Stimulated activated CD4-positive, alpha-beta T cell treated with anti-CD3 and anti-CD28 coated beads, Interleukin-1b, Interleukin-23, amount 100 ng/mL, for 48 hours (primary cell): Measurements from ENCODE around the gene RARG.
"Not testable (repeated sequence)": the region's sequence is repeated elsewhere in the genome, so short reads cannot be mapped to it uniquely, and the experiment has no call there.

Source experiments
- DNase-seq: peaks from one replicate; pipeline ENCODE4 v3.0.0-alpha.2; 2020

Gene RARG

DNA sequence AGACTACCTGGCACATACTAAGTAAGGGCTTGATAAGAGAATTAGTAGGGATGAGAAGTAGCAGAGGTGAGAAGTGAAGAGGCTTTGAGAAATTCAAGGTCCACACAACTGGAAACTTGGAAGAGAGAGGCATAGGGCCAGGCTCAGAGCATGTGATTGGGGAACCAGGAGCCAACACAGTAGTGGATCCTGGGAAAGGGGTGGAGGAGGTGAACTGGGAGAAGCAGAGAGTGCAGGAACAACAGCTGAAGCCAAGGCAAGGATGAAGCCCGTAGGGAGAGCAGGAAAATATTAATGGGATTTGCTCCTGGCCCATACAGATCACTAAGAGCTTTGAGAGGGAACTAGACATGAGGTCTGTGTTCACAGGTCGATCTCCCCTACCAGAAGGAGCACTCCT is 23.6 kb downstream of the RARG start:
- no peak for DNase-seq

GRCh38 chr12:53207042-53207441 is 25.0 kb downstream of the RARG start, which contains the start of gene ITGB7:
Gene ITGB7 (minus strand): TSS chr12:53207251. CDS start chr12:53200443, 6,808 bp downstream.
- peak; percentile 63 for DNase-seq

- peak; percentile 82 for DNase-seq
Observed at GRCh38 chr12:53205747-53206419, 26.1 kb downstream of the RARG start.

- DNase-seq, result no peak
Observed at GRCh38 chr12:53204351-53204750, 27.7 kb downstream of the RARG start.

GRCh38 chr12:53202316-53202715 is 29.7 kb downstream of the RARG start:
- DNase-seq, result not testable (repeated sequence)

DNA sequence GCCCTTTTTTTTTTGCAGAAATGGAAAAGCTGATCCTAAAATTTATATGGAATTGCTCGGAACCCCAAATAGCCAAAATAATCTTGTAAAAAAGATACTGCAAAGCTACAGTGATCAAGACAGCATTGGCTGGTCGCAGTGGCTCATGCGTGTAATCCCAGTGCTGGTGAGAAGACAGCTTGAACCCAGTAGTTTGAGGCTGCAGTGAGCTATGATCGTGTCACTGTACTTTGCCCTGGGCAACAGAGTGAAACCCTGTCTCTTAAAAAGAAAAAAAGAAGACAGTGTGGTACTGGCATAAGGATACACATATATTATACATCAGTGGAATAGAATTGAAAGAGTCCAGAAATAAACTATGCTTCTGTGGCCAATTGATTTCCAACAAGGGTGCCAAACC is 30.4 kb downstream of the RARG start:
- no peak for DNase-seq

GRCh38 chr12:53201177-53201541 is 30.9 kb downstream of the RARG start:
- no peak for DNase-seq

DNA sequence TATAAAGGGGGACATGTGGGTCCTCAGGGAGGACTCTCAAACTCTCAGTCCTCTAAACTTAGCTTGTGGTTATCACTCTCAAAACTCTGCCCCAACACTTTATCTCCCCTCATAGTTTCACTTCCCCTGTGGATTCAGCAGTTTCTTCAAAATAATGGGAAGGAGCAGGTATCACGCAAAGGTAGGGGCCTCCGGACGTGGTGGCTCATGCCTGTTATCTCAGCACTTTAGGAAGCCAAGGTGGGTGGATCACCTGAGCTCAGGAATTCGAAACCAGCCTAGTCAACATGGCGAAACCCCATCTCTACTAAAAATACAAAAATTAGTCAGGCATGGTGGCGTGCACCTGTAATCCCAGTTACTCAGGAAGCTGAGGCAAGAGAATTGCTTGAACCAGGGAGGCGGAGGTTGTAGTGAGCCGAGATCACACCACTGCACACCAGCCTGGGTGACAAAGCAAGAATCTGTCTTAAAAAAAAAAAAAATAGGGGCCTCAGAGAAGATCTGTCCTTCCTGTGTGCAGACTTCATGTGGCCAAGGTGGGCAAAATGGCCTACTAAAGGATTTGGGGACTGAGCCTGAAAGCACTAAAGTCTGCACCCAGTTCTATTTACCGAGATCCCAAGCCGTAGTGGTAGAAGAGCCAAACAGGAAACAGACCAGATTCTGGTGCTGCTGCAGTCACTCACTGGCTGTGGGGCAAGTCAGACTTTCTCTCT is 31.4 kb downstream of the RARG start:
- peak; percentile 52 for DNase-seq

DNA sequence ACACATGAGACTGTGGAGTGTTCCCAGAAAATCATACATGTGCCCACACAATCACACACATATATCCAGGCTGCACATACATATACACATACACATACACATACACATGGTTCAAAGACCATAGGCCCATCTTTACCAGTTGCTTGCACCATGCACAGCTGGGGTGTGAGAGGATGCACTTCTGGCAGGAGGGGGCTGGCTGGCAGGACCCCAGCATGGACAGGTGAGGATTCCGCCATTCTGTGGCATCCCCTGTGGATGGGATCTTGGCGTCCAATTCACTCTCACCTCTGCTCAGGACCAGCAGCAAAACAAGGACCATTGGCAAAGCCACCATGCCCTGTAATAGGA is 31.9 kb downstream of the RARG start:
- DNase-seq, result no peak

DNA sequence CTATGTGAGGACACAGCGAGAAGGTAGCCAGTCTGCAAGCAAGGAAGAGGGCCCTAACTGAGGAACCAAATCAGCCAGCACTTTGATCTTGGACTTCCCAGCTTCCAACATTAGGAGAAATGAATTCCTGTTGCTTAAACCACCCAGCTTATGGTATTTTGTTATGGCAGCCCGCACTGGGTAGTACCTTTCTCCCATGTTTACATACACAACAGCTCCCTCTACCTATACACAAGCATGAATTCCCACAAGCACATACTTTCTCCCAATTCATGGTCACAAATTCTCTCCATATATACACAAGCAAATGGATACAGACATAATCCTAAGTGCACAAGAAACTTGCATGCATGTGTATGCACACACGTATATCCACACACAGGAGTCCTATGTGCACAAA is 32.3 kb downstream of the RARG start:
- DNase-seq, result no peak

- DNase-seq, result no peak
Observed at GRCh38 chr12:53198486-53199110, 33.4 kb downstream of the RARG start.

- no peak for DNase-seq
Observed at GRCh38 chr12:53197011-53197640, 34.9 kb downstream of the RARG start.

GRCh38 chr12:53196486-53196885 is 35.5 kb downstream of the RARG start:
- DNase-seq, result no peak

DNA sequence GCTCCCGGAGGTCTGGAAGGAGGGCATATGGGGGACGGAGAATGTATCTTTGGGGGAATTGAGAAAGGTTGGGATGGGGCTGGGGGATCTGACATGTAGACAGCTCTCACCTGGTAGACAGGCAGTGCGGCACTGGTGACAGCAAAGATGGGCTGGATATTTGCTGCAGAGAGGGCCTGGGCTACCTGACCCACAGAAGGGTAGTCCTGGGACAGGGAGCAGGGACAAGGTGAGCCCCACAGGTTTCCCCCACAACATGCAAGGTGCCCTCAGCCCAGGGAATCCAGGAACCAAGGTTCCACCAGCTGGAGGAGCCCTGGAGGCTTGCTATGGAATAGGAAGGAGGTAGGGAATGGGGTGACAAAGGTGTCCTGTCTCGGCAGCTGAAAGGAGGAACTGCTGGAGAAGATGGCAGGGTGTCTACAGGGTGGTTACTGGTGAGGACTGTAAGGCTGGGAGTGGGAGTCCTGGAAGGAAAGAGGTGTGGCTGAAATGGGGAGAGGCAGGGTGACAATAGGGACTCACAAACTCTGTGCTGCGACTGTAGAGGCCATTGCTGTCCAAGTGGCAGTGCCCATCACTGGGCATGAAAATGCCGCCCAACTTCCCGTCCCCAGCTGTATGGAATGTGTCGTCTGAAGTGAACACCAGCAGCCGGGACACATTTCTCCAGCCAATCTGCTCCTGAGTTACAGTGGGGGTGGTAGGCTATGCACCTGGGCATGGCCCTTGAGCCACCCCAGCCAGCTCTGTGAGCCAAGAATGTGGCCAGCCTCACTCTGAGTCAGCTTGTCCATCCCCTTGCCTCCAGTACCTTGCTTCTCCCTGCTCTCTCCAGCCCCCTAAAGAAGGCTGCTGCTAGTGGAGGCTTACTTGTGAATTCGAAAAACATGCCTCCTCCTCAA is 36.2 kb downstream of the RARG start:
- no peak for DNase-seq

GRCh38 chr12:53194973-53195372 is 37.0 kb downstream of the RARG start:
- no peak for DNase-seq

- no peak for DNase-seq
Observed at GRCh38 chr12:53193985-53194716, 37.9 kb downstream of the RARG start.

GRCh38 chr12:53193040-53193439 is 39.0 kb downstream of the RARG start:
- DNase-seq, result no peak

- no peak for DNase-seq
Observed at GRCh38 chr12:53192531-53193021, 39.4 kb downstream of the RARG start.

DNA sequence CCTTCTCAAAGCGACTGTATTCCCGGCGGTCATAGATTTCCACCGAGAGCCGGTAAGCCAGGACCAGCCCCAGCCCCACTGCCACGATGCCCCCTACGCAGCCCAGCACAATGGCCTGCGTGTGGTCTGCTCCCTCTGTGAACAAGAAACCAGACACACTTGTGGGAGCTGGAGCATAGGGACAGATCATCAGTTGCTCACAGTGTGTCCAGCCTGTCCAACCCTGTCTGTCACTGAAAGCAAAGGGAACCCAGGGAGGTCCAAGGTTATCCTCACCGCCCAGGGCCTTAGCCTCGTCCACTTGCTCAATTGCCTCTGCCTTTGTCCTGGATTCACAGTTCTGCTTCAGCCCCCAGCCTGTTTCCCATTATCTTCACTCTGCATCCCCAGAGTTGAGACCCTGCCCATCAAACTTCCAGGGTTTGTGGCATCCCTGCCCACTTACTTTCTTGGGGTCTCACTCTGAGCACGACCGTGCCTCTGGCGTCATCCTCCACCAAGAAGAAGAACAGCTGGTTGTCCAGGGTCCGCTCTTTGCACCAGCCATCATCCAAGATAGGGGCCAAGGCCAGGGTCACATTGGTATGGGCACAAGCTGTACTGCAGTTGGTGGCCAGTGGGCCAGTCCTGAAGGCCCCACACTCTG is 40.0 kb downstream of the RARG start:
- DNase-seq, result no peak

DNA sequence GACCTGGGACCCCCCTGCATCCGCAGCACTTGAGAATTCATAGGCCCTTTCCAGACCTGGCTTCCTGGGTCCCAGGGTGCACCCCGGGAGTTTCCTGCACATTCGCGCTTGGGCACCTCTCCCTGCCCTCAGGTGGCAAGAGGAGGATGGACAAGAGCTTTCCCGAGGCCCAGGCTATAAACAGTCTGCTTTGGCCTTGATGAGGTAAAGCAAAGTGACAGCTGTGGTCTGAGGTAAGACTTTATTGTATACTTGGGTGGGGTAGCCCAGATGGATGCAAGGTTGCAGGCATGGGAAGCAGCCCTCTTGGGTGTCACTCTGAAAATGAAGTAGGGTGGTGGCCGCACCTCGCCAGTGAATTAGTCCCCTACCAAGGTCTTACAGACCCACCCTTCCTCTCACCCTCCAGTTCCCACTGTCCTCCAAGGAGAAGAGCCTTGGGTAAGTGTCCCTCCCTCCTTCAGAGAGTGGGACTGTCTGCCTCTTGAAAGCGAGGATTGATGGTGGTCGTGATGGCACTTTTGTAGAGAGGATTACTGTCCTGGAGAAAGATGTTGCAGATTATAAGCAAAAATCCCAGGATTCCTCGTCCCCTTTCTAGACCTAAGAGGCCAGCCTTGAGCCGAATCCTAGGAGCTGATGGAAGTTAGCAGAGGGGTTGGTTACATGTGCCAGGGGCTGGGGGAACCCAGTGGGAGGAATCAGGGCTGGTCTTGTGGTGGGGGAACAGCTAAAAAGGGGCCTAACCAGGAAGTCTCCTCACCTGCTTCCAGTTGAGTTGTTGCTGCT is 40.7 kb downstream of the RARG start:
- no peak for DNase-seq
